ENCODE results near the gene ZDHHC18. TPM values are rescaled to one million over a fixed set of nuclear protein-coding genes. Genes with fewer than 3 reads are reported as not detected.
A peak's percentile ranks its signal among the peaks of the same experiment; 100 is the strongest.

The ZDHHC18 gene
- total RNA-seq, 2 experiments from 2014 or later = 45.1 to 55.0 TPM

- H3K27me3 Mint-ChIP-seq = no peaks in the 10 kb centered on the region
- H3K36me3 Mint-ChIP-seq (ENCODE audit: low read depth) = peaks cover 21% of the 10 kb centered on the region
- peaks cover 62% of the 10 kb centered on the region for H3K4me1 Mint-ChIP-seq
- ChIA-PET POLR2A (interaction anchor here (0.6 to 1.4 kb wide), 4 partner anchors 89 to 315 kb away, joined by 3 to 11 read pairs (median 4); no protein-coding TSS in a partner anchor), CTCF (interaction anchor here (0.5 to 4.5 kb wide), 9 partner anchors 10 to 286 kb away, joined by 3 to 33 read pairs (median 5); no protein-coding TSS in a partner anchor)
- H3K9me3 Mint-ChIP-seq = no peaks in the 10 kb centered on the region
- DNase-seq = peak; percentile 32
- H3K27ac Mint-ChIP-seq = peak overlapping the region; percentile 99
- peak overlapping the region; percentile 86 for H3K4me3 Mint-ChIP-seq
Measured at GRCh38 chr1:26786437-26787380, 39.8 kb upstream of the ZDHHC18 start.

GRCh38 chr1:26787381-26787705, 39.1 kb upstream of the ZDHHC18 start:
- H3K27ac Mint-ChIP-seq = peak overlapping the region; percentile 99
- peaks cover 64% of the 10 kb centered on the region for H3K4me1 Mint-ChIP-seq
- ChIA-PET CTCF (interaction anchor here (0.5 to 4.5 kb wide), 12 partner anchors 10 to 287 kb away, joined by 3 to 39 read pairs (median 8); no protein-coding TSS in a partner anchor), POLR2A (interaction anchor here (0.6 to 1.4 kb wide), 3 partner anchors 78 to 95 kb away, joined by 5 to 11 read pairs (median 6); no protein-coding TSS in a partner anchor)
- H3K27me3 Mint-ChIP-seq = no peaks in the 10 kb centered on the region
- H3K36me3 Mint-ChIP-seq (ENCODE audit: low read depth) = peaks cover 16% of the 10 kb centered on the region
- no peaks in the 10 kb centered on the region for H3K9me3 Mint-ChIP-seq
- peak; percentile 73 for DNase-seq
- peak overlapping the region; percentile 86 for H3K4me3 Mint-ChIP-seq

- H3K4me1 Mint-ChIP-seq = peaks cover 69% of the 10 kb centered on the region
- no peaks in the 10 kb centered on the region for H3K9me3 Mint-ChIP-seq
- H3K4me3 Mint-ChIP-seq = peak within 1 kb of the TSS; percentile 86
- peak; percentile 86 for DNase-seq
- H3K36me3 Mint-ChIP-seq (ENCODE audit: low read depth) = peaks cover 15% of the 10 kb centered on the region
- H3K27ac Mint-ChIP-seq = peak within 1 kb of the TSS; percentile 99
- CTCF ChIA-PET = interaction anchor here (0.6 to 4.5 kb wide), 27 partner anchors 9 to 702 kb away, joined by 3 to 39 read pairs (median 4); no protein-coding TSS in a partner anchor
- H3K27me3 Mint-ChIP-seq = no peaks in the 10 kb centered on the region
- POLR2A ChIA-PET = interaction anchor here (0.6 to 1.4 kb wide), 7 partner anchors 43 to 173 kb away, joined by 3 to 11 read pairs (median 3); no protein-coding TSS in a partner anchor
Measured at GRCh38 chr1:26787706-26788514, 38.6 kb upstream of the ZDHHC18 start, which contains the start of gene PIGV. TSS of gene PIGV (plus strand) at chr1:26787950. CDS start at chr1:26790816, 2,866 bp downstream.

- CTCF ChIA-PET = interaction anchor here (0.6 to 4.5 kb wide), 34 partner anchors 9 to 288 kb away, joined by 3 to 39 read pairs (median 4); partner anchors contain the start of gene GPN2
- no peak for DNase-seq
- H3K4me3 Mint-ChIP-seq = peak overlapping the region; percentile 86
- peaks cover 16% of the 10 kb centered on the region for H3K36me3 Mint-ChIP-seq (ENCODE audit: low read depth)
- H3K27ac Mint-ChIP-seq = peak overlapping the region; percentile 99
- POLR2A ChIA-PET = interaction anchor here (1.1 to 1.3 kb wide), 4 partner anchors 44 to 173 kb away, joined by 3 to 4 read pairs (median 3); no protein-coding TSS in a partner anchor
- no peaks in the 10 kb centered on the region for H3K9me3 Mint-ChIP-seq
- H3K27me3 Mint-ChIP-seq = no peaks in the 10 kb centered on the region
- H3K4me1 Mint-ChIP-seq = peaks cover 74% of the 10 kb centered on the region
Measured at GRCh38 chr1:26788515-26788785, 38.0 kb upstream of the ZDHHC18 start.

- H3K9me3 Mint-ChIP-seq = no peaks in the 10 kb centered on the region
- H3K4me1 Mint-ChIP-seq = peaks cover 74% of the 10 kb centered on the region
- peak; percentile 92 for DNase-seq
- CTCF ChIA-PET = interaction anchor here (0.6 to 4.5 kb wide), 36 partner anchors 8 to 288 kb away, joined by 3 to 39 read pairs (median 4); partner anchors contain the start of gene GPN2
- no peaks in the 10 kb centered on the region for H3K27me3 Mint-ChIP-seq
- H3K36me3 Mint-ChIP-seq (ENCODE audit: low read depth) = peaks cover 17% of the 10 kb centered on the region
- peak overlapping the region; percentile 86 for H3K4me3 Mint-ChIP-seq
- POLR2A ChIA-PET = interaction anchor here (0.6 to 1.3 kb wide), 7 partner anchors 44 to 251 kb away, joined by 3 to 8 read pairs (median 3); no protein-coding TSS in a partner anchor
- peak overlapping the region; percentile 99 for H3K27ac Mint-ChIP-seq
Measured at GRCh38 chr1:26788836-26789611, 37.5 kb upstream of the ZDHHC18 start.

- Mint-ChIP-seq H3K27me3 (no peaks in the 10 kb centered on the region), H3K4me3 (peak overlapping the region; percentile 86), H3K9me3 (no peaks in the 10 kb centered on the region), H3K27ac (peak overlapping the region; percentile 99), H3K36me3 (ENCODE audit: low read depth) (peaks cover 22% of the 10 kb centered on the region), H3K4me1 (peaks cover 71% of the 10 kb centered on the region)
- ChIA-PET POLR2A (interaction anchor here (0.6 to 1.3 kb wide), 5 partner anchors 75 to 251 kb away, joined by 3 to 8 read pairs (median 3); no protein-coding TSS in a partner anchor), CTCF (interaction anchor here (0.7 to 4.5 kb wide), 20 partner anchors 8 to 289 kb away, joined by 3 to 39 read pairs (median 9); no protein-coding TSS in a partner anchor)
- DNase-seq = no peak
Measured at GRCh38 chr1:26789612-26789865, 36.9 kb upstream of the ZDHHC18 start.

GRCh38 chr1:26789931-26790330, 36.6 kb upstream of the ZDHHC18 start:
- H3K27me3 Mint-ChIP-seq = no peaks in the 10 kb centered on the region
- ChIA-PET CTCF (interaction anchor here (0.6 to 4.5 kb wide), 25 partner anchors 7 to 752 kb away, joined by 3 to 39 read pairs (median 6); no protein-coding TSS in a partner anchor), POLR2A (interaction anchor here (0.6 to 0.9 kb wide), 2 partner anchors 188 to 252 kb away, joined by 3 read pairs; no protein-coding TSS in a partner anchor)
- peaks cover 26% of the 10 kb centered on the region for H3K36me3 Mint-ChIP-seq (ENCODE audit: low read depth)
- H3K27ac Mint-ChIP-seq = peak overlapping the region; percentile 99
- no peak for DNase-seq
- H3K4me1 Mint-ChIP-seq = peaks cover 67% of the 10 kb centered on the region
- H3K9me3 Mint-ChIP-seq = no peaks in the 10 kb centered on the region
- H3K4me3 Mint-ChIP-seq = peak overlapping the region; percentile 44

- Mint-ChIP-seq H3K36me3 (ENCODE audit: low read depth) (peaks cover 30% of the 10 kb centered on the region), H3K4me3 (peak overlapping the region; percentile 44), H3K9me3 (no peaks in the 10 kb centered on the region), H3K27me3 (no peaks in the 10 kb centered on the region), H3K4me1 (peaks cover 61% of the 10 kb centered on the region), H3K27ac (peak overlapping the region; percentile 99)
- ChIA-PET CTCF (interaction anchor here (0.6 to 4.5 kb wide), 19 partner anchors 10 to 751 kb away, joined by 3 to 39 read pairs (median 5); no protein-coding TSS in a partner anchor), POLR2A (no interaction called here)
- DNase-seq = peak; percentile 31
Measured at GRCh38 chr1:26790551-26790953, 35.9 kb upstream of the ZDHHC18 start.

- Mint-ChIP-seq H3K27me3 (no peaks in the 10 kb centered on the region), H3K27ac (peak overlapping the region; percentile 99), H3K36me3 (ENCODE audit: low read depth) (peaks cover 30% of the 10 kb centered on the region), H3K4me3 (peak overlapping the region; percentile 44), H3K9me3 (no peaks in the 10 kb centered on the region), H3K4me1 (peaks cover 56% of the 10 kb centered on the region)
- ChIA-PET POLR2A (no interaction called here), CTCF (interaction anchor here (1.0 to 4.5 kb wide), 12 partner anchors 9 to 253 kb away, joined by 3 to 39 read pairs (median 7); no protein-coding TSS in a partner anchor)
- no peak for DNase-seq
Measured at GRCh38 chr1:26791148-26791547, 35.3 kb upstream of the ZDHHC18 start.

- Mint-ChIP-seq H3K27me3 (no peaks in the 10 kb centered on the region), H3K4me3 (no peak overlapping the region), H3K36me3 (ENCODE audit: low read depth) (peaks cover 34% of the 10 kb centered on the region), H3K4me1 (peaks cover 54% of the 10 kb centered on the region), H3K9me3 (no peaks in the 10 kb centered on the region), H3K27ac (no peak overlapping the region)
- ChIA-PET POLR2A (interaction anchor here (0.6 kb wide), 1 partner anchor 20 kb away, joined by 3 read pairs; no protein-coding TSS in a partner anchor), CTCF (interaction anchor here (1.1 to 4.5 kb wide), 7 partner anchors 9 to 197 kb away, joined by 4 to 39 read pairs (median 14); no protein-coding TSS in a partner anchor)
- no peak for DNase-seq
Measured at GRCh38 chr1:26791626-26792025, 34.9 kb upstream of the ZDHHC18 start.

- H3K4me1 Mint-ChIP-seq = peaks cover 53% of the 10 kb centered on the region
- CTCF ChIA-PET = no interaction called here
- H3K36me3 Mint-ChIP-seq (ENCODE audit: low read depth) = peaks cover 40% of the 10 kb centered on the region
- no peaks in the 10 kb centered on the region for H3K9me3 Mint-ChIP-seq
- H3K4me3 Mint-ChIP-seq = no peak overlapping the region
- no peak overlapping the region for H3K27ac Mint-ChIP-seq
- POLR2A ChIA-PET = no interaction called here
- DNase-seq = no peak
- H3K27me3 Mint-ChIP-seq = no peaks in the 10 kb centered on the region
Measured at GRCh38 chr1:26792924-26793323, 33.6 kb upstream of the ZDHHC18 start.
